ENCODE data around the gene ISG15.

The ISG15 gene

DNA sequence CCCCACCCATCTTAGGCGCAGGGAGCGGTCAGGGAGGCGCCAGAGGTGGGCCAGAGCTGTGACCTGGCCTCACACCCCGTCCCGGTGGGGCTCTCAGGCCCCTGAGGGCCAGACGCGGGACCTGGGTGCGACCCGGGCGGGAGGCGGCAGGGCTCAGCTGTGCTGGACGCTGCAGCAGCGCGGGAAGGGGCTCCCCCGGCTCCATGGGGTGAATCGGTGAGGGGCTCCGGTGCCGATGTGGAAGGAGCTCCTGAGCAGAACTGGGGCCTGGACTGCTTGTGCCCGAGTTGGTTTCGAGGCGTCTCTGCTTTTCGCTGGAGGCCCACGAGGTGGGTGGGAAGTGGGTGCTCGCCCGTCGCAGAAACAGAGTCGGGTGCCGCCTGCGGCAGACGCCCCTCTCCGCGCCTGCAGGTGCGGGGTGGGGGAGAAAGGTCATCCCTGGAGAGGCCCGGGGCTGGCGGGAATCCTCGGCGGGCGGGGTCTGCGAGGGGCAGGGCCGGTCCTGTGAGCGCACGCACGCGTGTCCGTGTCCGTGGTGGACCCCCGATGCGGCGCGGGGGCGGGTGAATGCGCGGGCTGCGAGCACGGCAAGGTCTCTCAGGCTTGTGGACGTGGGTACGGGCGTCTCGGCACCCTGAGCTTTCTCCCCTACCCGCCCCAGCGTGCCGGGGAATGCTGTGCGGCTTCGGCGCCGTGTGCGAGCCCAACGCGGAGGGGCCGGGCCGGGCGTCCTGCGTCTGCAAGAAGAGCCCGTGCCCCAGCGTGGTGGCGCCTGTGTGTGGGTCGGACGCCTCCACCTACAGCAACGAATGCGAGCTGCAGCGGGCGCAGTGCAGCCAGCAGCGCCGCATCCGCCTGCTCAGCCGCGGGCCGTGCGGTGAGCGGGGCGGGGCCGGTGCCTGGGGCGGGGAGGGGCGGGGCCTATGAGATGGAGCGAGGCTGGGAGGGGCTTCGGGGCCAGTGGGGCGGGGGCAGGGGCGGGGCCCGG lies 27.0 kb downstream of the ISG15 start:
- H3K9me3 ChIP-seq (ENCODE audit: insufficient read depth, low read length) = no peaks in the 10 kb centered on the region
- H3K9ac ChIP-seq (ENCODE audit: low read length) = no peak overlapping the region
- no peaks in the 10 kb centered on the region for H3F3A ChIP-seq (ENCODE audit: insufficient read depth)
- no peak overlapping the region for H3K4me3 ChIP-seq (ENCODE audit: insufficient read depth, low read length, poor library complexity, severe bottlenecking)
- no peaks in the 10 kb centered on the region for H4K20me1 ChIP-seq (ENCODE audit: low read depth, low read length)
- H3K36me3 ChIP-seq (ENCODE audit: low read length) = no peaks in the 10 kb centered on the region
- TF ChIP-seq, protein P1, sequence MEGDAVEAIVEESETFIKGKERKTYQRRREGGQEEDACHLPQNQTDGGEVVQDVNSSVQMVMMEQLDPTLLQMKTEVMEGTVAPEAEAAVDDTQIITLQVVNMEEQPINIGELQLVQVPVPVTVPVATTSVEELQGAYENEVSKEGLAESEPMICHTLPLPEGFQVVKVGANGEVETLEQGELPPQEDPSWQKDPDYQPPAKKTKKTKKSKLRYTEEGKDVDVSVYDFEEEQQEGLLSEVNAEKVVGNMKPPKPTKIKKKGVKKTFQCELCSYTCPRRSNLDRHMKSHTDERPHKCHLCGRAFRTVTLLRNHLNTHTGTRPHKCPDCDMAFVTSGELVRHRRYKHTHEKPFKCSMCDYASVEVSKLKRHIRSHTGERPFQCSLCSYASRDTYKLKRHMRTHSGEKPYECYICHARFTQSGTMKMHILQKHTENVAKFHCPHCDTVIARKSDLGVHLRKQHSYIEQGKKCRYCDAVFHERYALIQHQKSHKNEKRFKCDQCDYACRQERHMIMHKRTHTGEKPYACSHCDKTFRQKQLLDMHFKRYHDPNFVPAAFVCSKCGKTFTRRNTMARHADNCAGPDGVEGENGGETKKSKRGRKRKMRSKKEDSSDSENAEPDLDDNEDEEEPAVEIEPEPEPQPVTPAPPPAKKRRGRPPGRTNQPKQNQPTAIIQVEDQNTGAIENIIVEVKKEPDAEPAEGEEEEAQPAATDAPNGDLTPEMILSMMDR (IDR thresholded peaks at IDR 0.05; ENCODE audit: insufficient read depth, low read length, poor library complexity, severe bottlenecking) = no peak
- TF ChIP-seq EZH2phosphoT487 (conservative IDR thresholded peaks at IDR 0.05; ENCODE audit: low read length) = no peak
- H3K27me3 ChIP-seq (ENCODE audit: low read length) = no peaks in the 10 kb centered on the region
- H3K79me2 ChIP-seq (ENCODE audit: insufficient read depth, low read length) = no peaks in the 10 kb centered on the region
- H2AFZ ChIP-seq (ENCODE audit: low read depth, low read length, severe bottlenecking) = no peak overlapping the region
- no peak overlapping the region for H3K4me2 ChIP-seq (ENCODE audit: low read depth, low read length, poor library complexity, severe bottlenecking)
- no peak overlapping the region for H3K27ac ChIP-seq (ENCODE audit: low read depth, low read length)
- H3K9me2 ChIP-seq (replicated peaks; ENCODE audit: insufficient read depth, low read length) = no peaks in the 10 kb centered on the region

DNA sequence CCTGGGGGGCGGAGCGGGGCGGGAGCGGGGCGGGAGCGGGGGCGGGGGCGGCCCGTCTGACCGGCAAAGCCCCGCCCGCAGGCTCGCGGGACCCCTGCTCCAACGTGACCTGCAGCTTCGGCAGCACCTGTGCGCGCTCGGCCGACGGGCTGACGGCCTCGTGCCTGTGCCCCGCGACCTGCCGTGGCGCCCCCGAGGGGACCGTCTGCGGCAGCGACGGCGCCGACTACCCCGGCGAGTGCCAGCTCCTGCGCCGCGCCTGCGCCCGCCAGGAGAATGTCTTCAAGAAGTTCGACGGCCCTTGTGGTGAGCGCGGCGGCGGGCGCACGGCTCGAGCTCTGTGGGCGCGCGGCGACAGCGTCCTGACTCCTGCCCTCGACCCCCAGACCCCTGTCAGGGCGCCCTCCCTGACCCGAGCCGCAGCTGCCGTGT lies 27.8 kb downstream of the ISG15 start:
- H3K4me2 ChIP-seq (ENCODE audit: low read depth, low read length, poor library complexity, severe bottlenecking) = no peak overlapping the region
- H3K36me3 ChIP-seq (ENCODE audit: low read length) = no peaks in the 10 kb centered on the region
- no peak overlapping the region for H3K4me3 ChIP-seq (ENCODE audit: insufficient read depth, low read length, poor library complexity, severe bottlenecking)
- no peaks in the 10 kb centered on the region for H3F3A ChIP-seq (ENCODE audit: insufficient read depth)
- no peaks in the 10 kb centered on the region for H3K27me3 ChIP-seq (ENCODE audit: low read length)
- H3K9me3 ChIP-seq (ENCODE audit: insufficient read depth, low read length) = no peaks in the 10 kb centered on the region
- no peaks in the 10 kb centered on the region for H3K9me2 ChIP-seq (replicated peaks; ENCODE audit: insufficient read depth, low read length)
- H2AFZ ChIP-seq (ENCODE audit: low read depth, low read length, severe bottlenecking) = no peak overlapping the region
- H3K27ac ChIP-seq (ENCODE audit: low read depth, low read length) = no peak overlapping the region
- H3K9ac ChIP-seq (ENCODE audit: low read length) = no peak overlapping the region
- no peaks in the 10 kb centered on the region for H3K79me2 ChIP-seq (ENCODE audit: insufficient read depth, low read length)
- TF ChIP-seq EZH2phosphoT487 (conservative IDR thresholded peaks at IDR 0.05; ENCODE audit: low read length) = no peak
- TF ChIP-seq, protein P1 (IDR thresholded peaks at IDR 0.05; ENCODE audit: insufficient read depth, low read length, poor library complexity, severe bottlenecking) = no peak
- no peaks in the 10 kb centered on the region for H4K20me1 ChIP-seq (ENCODE audit: low read depth, low read length)

DNA sequence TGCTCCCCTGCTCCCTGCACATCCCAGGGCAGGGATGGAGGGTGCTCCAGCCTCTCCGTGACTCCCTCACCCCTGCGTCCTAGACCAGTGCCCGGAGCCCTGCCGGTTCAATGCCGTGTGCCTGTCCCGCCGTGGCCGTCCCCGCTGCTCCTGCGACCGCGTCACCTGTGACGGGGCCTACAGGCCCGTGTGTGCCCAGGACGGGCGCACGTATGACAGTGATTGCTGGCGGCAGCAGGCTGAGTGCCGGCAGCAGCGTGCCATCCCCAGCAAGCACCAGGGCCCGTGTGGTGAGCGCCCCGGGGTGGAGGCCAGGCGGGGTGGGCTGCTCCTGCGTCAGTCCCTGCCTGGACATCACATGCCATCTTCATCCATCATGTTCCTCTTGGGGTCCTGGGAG lies 28.6 kb downstream of the ISG15 start:
- Histone ChIP-seq H3K4me3 (ENCODE audit: insufficient read depth, low read length, poor library complexity, severe bottlenecking) (no peak overlapping the region), H3K4me2 (ENCODE audit: low read depth, low read length, poor library complexity, severe bottlenecking) (no peak overlapping the region), H3K79me2 (ENCODE audit: insufficient read depth, low read length) (no peaks in the 10 kb centered on the region), H3K36me3 (ENCODE audit: low read length) (no peaks in the 10 kb centered on the region), H3K9me3 (ENCODE audit: insufficient read depth, low read length) (no peaks in the 10 kb centered on the region), H3K9me2 (replicated peaks; ENCODE audit: insufficient read depth, low read length) (no peaks in the 10 kb centered on the region), H3K27ac (ENCODE audit: low read depth, low read length) (no peak overlapping the region), H4K20me1 (ENCODE audit: low read depth, low read length) (no peaks in the 10 kb centered on the region), H3K9ac (ENCODE audit: low read length) (no peak overlapping the region), H3F3A (ENCODE audit: insufficient read depth) (no peaks in the 10 kb centered on the region), H2AFZ (ENCODE audit: low read depth, low read length, severe bottlenecking) (no peak overlapping the region), H3K27me3 (ENCODE audit: low read length) (no peaks in the 10 kb centered on the region)
- TF ChIP-seq, protein P1 (IDR thresholded peaks at IDR 0.05; ENCODE audit: insufficient read depth, low read length, poor library complexity, severe bottlenecking) = no peak
- no peak for TF ChIP-seq EZH2phosphoT487 (conservative IDR thresholded peaks at IDR 0.05; ENCODE audit: low read length)

All from SU-DHL-6 (cell line).